DMS79 treated with DMSO at 0.1 percent for 48 hours (cell line): ENCODE data around the gene DCAF8L2.
"Not testable (repeated sequence)": the region's sequence is repeated elsewhere in the genome, so short reads cannot be mapped to it uniquely, and the experiment has no call there.

Experiments
- DNase-seq: peaks from one replicate; lab custom pipeline; 2025; lab: John Stamatoyannopoulos, UW

Gene DCAF8L2

GRCh38 chrX:27679281-27679680 is 89.1 kb downstream of the DCAF8L2 start:
- DNase-seq, result no peak

- no peak for DNase-seq
These were observed 90.6 kb downstream of the DCAF8L2 start for GRCh38 chrX:27680726-27681125.

GRCh38 chrX:27683566-27684208 is 93.5 kb downstream of the DCAF8L2 start:
- not testable (repeated sequence) for DNase-seq

- DNase-seq, result no peak
These were observed 104.5 kb downstream of the DCAF8L2 start for GRCh38 chrX:27694667-27695066.

- no peak for DNase-seq
These were observed 116.4 kb downstream of the DCAF8L2 start for GRCh38 chrX:27706526-27706925.

GRCh38 chrX:27715610-27716009 is 125.5 kb downstream of the DCAF8L2 start:
- DNase-seq, result no peak

- no peak for DNase-seq
These were observed 138.1 kb downstream of the DCAF8L2 start for GRCh38 chrX:27728291-27728690.

- DNase-seq, result no peak
These were observed 141.8 kb downstream of the DCAF8L2 start for GRCh38 chrX:27731962-27732361.

- no peak for DNase-seq
These were observed 145.8 kb downstream of the DCAF8L2 start for GRCh38 chrX:27735914-27736313.

- no peak for DNase-seq
These were observed 150.8 kb downstream of the DCAF8L2 start for GRCh38 chrX:27740933-27741332.

GRCh38 chrX:27743521-27743920 is 153.4 kb downstream of the DCAF8L2 start:
- DNase-seq, result not testable (repeated sequence)

- no peak for DNase-seq
These were observed 156.4 kb downstream of the DCAF8L2 start for GRCh38 chrX:27746516-27746915.

GRCh38 chrX:27750298-27750697 is 160.2 kb downstream of the DCAF8L2 start:
- not testable (repeated sequence) for DNase-seq

- DNase-seq, result no peak
These were observed 161.8 kb downstream of the DCAF8L2 start for GRCh38 chrX:27751976-27752375.

- DNase-seq, result no peak
These were observed 175.6 kb downstream of the DCAF8L2 start for GRCh38 chrX:27765718-27766117.

- DNase-seq, result no peak
These were observed 177.2 kb downstream of the DCAF8L2 start for GRCh38 chrX:27767387-27767786.

- DNase-seq, result no peak
These were observed 185.8 kb downstream of the DCAF8L2 start for GRCh38 chrX:27775984-27776383.

GRCh38 chrX:27796640-27797257 is 206.6 kb downstream of the DCAF8L2 start:
- DNase-seq, result no peak

- no peak for DNase-seq
These were observed 207.4 kb downstream of the DCAF8L2 start for GRCh38 chrX:27797575-27797974.
